ENCODE results near the gene UBE2QL1.

The UBE2QL1 gene

GRCh38 chr5:6452622-6453504 lies 4.2 kb downstream of the UBE2QL1 start:
- H3K27me3 ChIP-seq = peaks cover 99% of the 10 kb centered on the region

GRCh38 chr5:6453937-6454560 lies 5.4 kb downstream of the UBE2QL1 start:
- TF ChIP-seq CTCF (IDR thresholded peaks at IDR 0.05) = no peak
- Histone ChIP-seq H3K9me3 (no peaks in the 10 kb centered on the region), H3K27ac (no peak overlapping the region), H3K4me3 (ENCODE audit: low read depth in 1 of 2, low read length in 1 of 2) (no peak overlapping the region), H3K36me3 (no peaks in the 10 kb centered on the region), H3K27me3 (peaks cover 99% of the 10 kb centered on the region), H3K4me1 (ENCODE audit: control insufficient read depth in 1 of 2, insufficient read depth in 1 of 2, low read depth in 1 of 2, low read length in 1 of 2) (no peaks in the 10 kb centered on the region)

More at GRCh38 chr5:6452622-6453504, 4.2 kb downstream of the UBE2QL1 start:
- Histone ChIP-seq H3K36me3 (no peaks in the 10 kb centered on the region), H3K4me3 (ENCODE audit: low read depth in 1 of 2, low read length in 1 of 2) (no peak overlapping the region), H3K27ac (no peak overlapping the region), H3K9me3 (no peaks in the 10 kb centered on the region), H3K4me1 (ENCODE audit: control insufficient read depth in 1 of 2, insufficient read depth in 1 of 2, low read depth in 1 of 2, low read length in 1 of 2) (no peaks in the 10 kb centered on the region)
- no peak for TF ChIP-seq CTCF (IDR thresholded peaks at IDR 0.05)

DNA sequence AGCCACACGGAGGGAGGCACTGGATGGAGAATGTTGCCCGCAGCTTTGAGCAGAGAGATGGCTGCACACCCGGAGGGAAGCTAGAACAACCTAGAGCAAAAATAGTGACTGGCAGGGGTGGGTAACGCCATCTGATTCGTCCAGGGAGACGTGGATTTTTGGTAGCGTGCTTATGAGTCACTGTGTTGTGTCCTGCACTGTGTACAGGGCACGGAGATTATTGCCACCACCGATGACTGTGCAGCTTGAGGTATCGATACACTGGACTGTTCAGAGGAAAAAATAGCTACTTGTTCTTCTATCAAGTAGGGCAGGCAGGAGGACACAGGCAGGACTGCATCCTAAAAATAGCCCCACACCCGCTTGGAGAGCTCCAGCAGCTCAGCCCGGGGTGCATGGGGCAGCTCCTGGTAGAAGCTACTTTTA lies 6.0 kb downstream of the UBE2QL1 start:
- H3K9me3 ChIP-seq = no peaks in the 10 kb centered on the region
- H3K27ac ChIP-seq = no peak overlapping the region
- peaks cover 95% of the 10 kb centered on the region for H3K27me3 ChIP-seq
- no peak for TF ChIP-seq CTCF (IDR thresholded peaks at IDR 0.05)
- no peak overlapping the region for H3K4me3 ChIP-seq (ENCODE audit: low read depth in 1 of 2, low read length in 1 of 2)
- H3K4me1 ChIP-seq (ENCODE audit: control insufficient read depth in 1 of 2, insufficient read depth in 1 of 2, low read depth in 1 of 2, low read length in 1 of 2) = no peaks in the 10 kb centered on the region
- H3K36me3 ChIP-seq = no peaks in the 10 kb centered on the region

DNA sequence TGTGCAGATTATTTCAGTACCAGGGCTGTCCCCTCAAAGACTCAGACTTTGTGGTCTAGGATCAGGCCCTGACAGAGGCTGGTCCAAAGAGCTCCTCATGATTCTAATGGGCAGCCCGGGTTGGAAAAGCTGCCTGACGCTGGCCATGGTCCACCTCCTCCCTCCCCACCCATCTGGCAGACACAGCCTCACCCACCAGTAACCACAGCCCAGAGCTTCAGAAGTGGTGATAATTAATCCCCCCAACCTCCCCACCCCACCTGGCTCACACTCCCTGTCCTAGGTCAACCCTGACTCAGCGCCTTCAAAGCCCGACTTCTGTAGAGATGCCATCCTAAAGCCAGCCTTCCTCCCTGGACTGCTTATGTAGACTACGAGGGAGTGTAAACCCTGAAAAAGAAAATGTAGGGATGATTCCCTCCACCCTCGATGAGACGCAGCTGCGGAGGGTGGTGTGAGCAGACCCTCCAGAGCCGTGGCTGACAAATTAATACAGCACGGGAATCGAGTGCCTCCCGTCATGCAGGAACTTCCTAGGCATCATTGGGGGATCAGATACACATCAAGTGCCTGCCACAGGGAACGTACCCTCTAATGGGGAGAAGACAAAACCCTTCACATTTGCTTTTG lies 7.0 kb downstream of the UBE2QL1 start:
- Histone ChIP-seq H3K36me3 (no peaks in the 10 kb centered on the region), H3K27ac (no peak overlapping the region), H3K4me3 (ENCODE audit: low read depth in 1 of 2, low read length in 1 of 2) (no peak overlapping the region), H3K9me3 (no peaks in the 10 kb centered on the region), H3K4me1 (ENCODE audit: control insufficient read depth in 1 of 2, insufficient read depth in 1 of 2, low read depth in 1 of 2, low read length in 1 of 2) (no peaks in the 10 kb centered on the region), H3K27me3 (peaks cover 85% of the 10 kb centered on the region)
- no peak for TF ChIP-seq CTCF (IDR thresholded peaks at IDR 0.05)

- no peaks in the 10 kb centered on the region for H3K36me3 ChIP-seq
- TF ChIP-seq CTCF (IDR thresholded peaks at IDR 0.05) = no peak
- H3K9me3 ChIP-seq = no peaks in the 10 kb centered on the region
- no peak overlapping the region for H3K4me3 ChIP-seq (ENCODE audit: low read depth in 1 of 2, low read length in 1 of 2)
- H3K4me1 ChIP-seq (ENCODE audit: control insufficient read depth in 1 of 2, insufficient read depth in 1 of 2, low read depth in 1 of 2, low read length in 1 of 2) = no peaks in the 10 kb centered on the region
- peaks cover 73% of the 10 kb centered on the region for H3K27me3 ChIP-seq
- H3K27ac ChIP-seq = no peak overlapping the region
These were observed 8.2 kb downstream of the UBE2QL1 start for GRCh38 chr5:6456766-6457370.

Data from neutrophil (primary cell).